Measurements from ENCODE around the gene CDC14A. TPM values are rescaled to one million over a fixed set of nuclear protein-coding genes. Genes with fewer than 3 reads are reported as not detected.

The CDC14A gene
- total and polyA plus RNA-seq, 2 of the 8 experiments (the other 6 are each of a cell fraction or from before 2014, with no cell fraction given), result 3.2 to 8.9 TPM

DNA sequence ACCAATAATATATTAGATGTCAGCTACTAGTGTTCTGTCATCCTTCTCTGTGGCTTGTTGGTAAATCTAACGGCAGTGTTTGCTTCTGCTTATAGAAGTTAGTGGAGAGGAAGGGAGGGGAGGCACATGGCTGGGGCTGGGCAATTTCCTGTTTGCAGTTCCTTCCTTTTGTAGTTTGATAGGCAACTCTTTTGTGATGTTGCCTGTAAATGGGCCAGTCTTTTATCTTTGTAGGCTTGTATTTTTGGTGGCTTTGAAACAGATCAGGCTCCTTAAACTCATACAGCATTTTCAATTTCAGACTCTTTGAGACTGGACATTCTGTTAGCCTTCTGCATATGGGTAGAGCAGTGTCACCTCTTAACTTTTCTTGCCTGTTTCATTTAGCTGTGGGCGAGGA is 48.1 kb downstream of the CDC14A start:
- no peaks in the 10 kb centered on the region; the same call in 1 of the 2 replicates for H3K23me2 ChIP-seq (ENCODE audit: low read depth, low read length)
- no peak overlapping the region for H3K27ac ChIP-seq (ENCODE audit: low read depth, low read length)
- peaks cover 0 to 4% of the 10 kb centered on the region in 2 experiments; a peak in 1 of 4 replicates for H3K79me2 ChIP-seq (ENCODE audit: control insufficient read depth in 1 of 2, insufficient read depth in 2 of 2, low read length in 2 of 2)
- H3K4me2 ChIP-seq (ENCODE audit: insufficient read depth in 1 of 2, low read depth in 2 of 2, low read length in 2 of 2), result no peak overlapping the region
- H3K36me3 ChIP-seq (ENCODE audit: control insufficient read depth in 2 of 4, insufficient read depth in 4 of 4, low read length in 3 of 4), result peaks cover 0 to 2% (median 0%) of the 10 kb centered on the region in 4 experiments; a peak in 1 of 8 replicates
- no peaks in the 10 kb centered on the region for H3K79me1 ChIP-seq (ENCODE audit: low read depth, low read length)
- no peak overlapping the region for H2BK120ac ChIP-seq (replicated peaks; ENCODE audit: low read depth, low read length)
- CTCF ChIA-PET (ENCODE audit: partially characterized antibody), result interaction anchor here (0.7 to 1.4 kb wide), 3 partner anchors 17 to 59 kb away, joined by 3 to 4 read pairs (median 3); no protein-coding TSS in a partner anchor
- H3K27me3 ChIP-seq (replicated peaks in 1 of 4; ENCODE audit: control insufficient read depth in 3 of 4, extremely low read depth in 1 of 4, insufficient read depth in 3 of 4, low read length in 3 of 4), result no peaks in the 10 kb centered on the region
- H3K4me1 ChIP-seq (replicated peaks in 1 of 4; ENCODE audit: control insufficient read depth in 3 of 4, insufficient read depth in 4 of 4, low read length in 3 of 4), result peaks cover 0 to 3% (median 0%) of the 10 kb centered on the region in 4 experiments; a peak in 1 of 7 replicates
- POLR2A ChIA-PET (ENCODE audit: partially characterized antibody), result no interaction called here
- H2BK5ac ChIP-seq (ENCODE audit: low read depth, low read length), result no peak overlapping the region
- no peak overlapping the region for H2BK12ac ChIP-seq (ENCODE audit: low read depth, low read length)
- no peak overlapping the region for H3K4ac ChIP-seq (replicated peaks; ENCODE audit: insufficient read length, low read depth, low read length)
- no peak overlapping the region for H3K14ac ChIP-seq (ENCODE audit: insufficient read length)
- H4K20me1 ChIP-seq (replicated peaks in 1 of 2; ENCODE audit: control insufficient read depth in 1 of 2, insufficient read depth in 2 of 2, low read length in 2 of 2), result no peaks in the 10 kb centered on the region
- no peak overlapping the region for H3K18ac ChIP-seq (ENCODE audit: extremely low read depth, low read length)
- H4K91ac ChIP-seq (replicated peaks; ENCODE audit: insufficient read length, low read length), result no peak overlapping the region
- no peak overlapping the region for H4K5ac ChIP-seq (ENCODE audit: insufficient read length, low read depth, low read length)
- H3K9me3 ChIP-seq (ENCODE audit: insufficient read depth in 2 of 2, low read depth in 1 of 2, low read length in 1 of 2), result no peaks in the 10 kb centered on the region
- H3K23ac ChIP-seq (ENCODE audit: insufficient read length), result no peak overlapping the region
- H2BK15ac ChIP-seq (ENCODE audit: low read length), result no peak overlapping the region
- H4K8ac ChIP-seq (ENCODE audit: extremely low read depth, insufficient read depth, low read length), result no peak overlapping the region
- no peak overlapping the region for H3K9ac ChIP-seq (replicated peaks in 1 of 4; ENCODE audit: extremely low read depth in 1 of 4, low read depth in 3 of 4, low read length in 3 of 4)
- H3K4me3 ChIP-seq (ENCODE audit: extremely low read depth in 1 of 4, insufficient read depth in 2 of 4, low read depth in 3 of 4, low read length in 4 of 4), result no peak overlapping the region
- no peak overlapping the region for H2AFZ ChIP-seq (ENCODE audit: low read length)
- 0 out of 2 replicates have a peak overlapping the region, but pooled peaks have one; percentile 28 for H2BK20ac ChIP-seq (ENCODE audit: low read length)
- peak in 1 of 2 experiments; percentile 38 for DNase-seq (ENCODE audit: low read depth in 1 of 2, low spot score in 2 of 2)
- WGBS, 2 experiments (ENCODE audit: extremely low coverage in 1 of 2, insufficient coverage in 1 of 2, insufficient read length in 1 of 2, insufficient replicate concordance in 2 of 2, low coverage in 1 of 2, low lambda C conversion rate in 2 of 2, missing lambda C conversion rate in 1 of 2), result 65% methylated on average over 2 of the region's 2 CpGs; no CpG with 5 or more reads in 1 of the 2 experiments
- FAIRE-seq, result peak; percentile 13
- no peak overlapping the region for H2AK5ac ChIP-seq (ENCODE audit: low read depth, low read length)
- no peak for TF ChIP-seq HDAC2 (IDR thresholded peaks at IDR 0.05; ENCODE audit: borderline replicate concordance in 1 of 2, low read depth in 2 of 2, low read length in 2 of 2)
- no peak for TF ChIP-seq EGR1 (IDR thresholded peaks at IDR 0.05; ENCODE audit: borderline replicate concordance, low read depth, low read length)
- no peak overlapping the region for H3K56ac ChIP-seq (replicated peaks; ENCODE audit: insufficient read length, low read depth, low read length)

All from H1 (cell line).